Stomach (tissue), 9 donors: ENCODE results near the gene LRCH1. TPM values are rescaled to one million over a fixed set of nuclear protein-coding genes. Genes with fewer than 3 reads are reported as not detected.

ENCODE experiments used
- DNase-seq, 2 donors: peaks; one replicate each; pipeline versions ENCODE4 v3.0.0 to v3.0.0-alpha.2; 2013 to 2019
- H3K27ac ChIP-seq, 5 donors: fragments of 200-600 bp in 4 of 5; sonication (generic) in 4 of 5; one replicate each; pipeline ENCODE4 v1.5.1; 2013 to 2019; ENCODE audit warnings: mild to moderate bottlenecking in 1 of 5, moderate library complexity in 1 of 5
- H3K27me3 ChIP-seq, 3 donors: fragments of 200-600 bp; sonication (generic); one replicate each; pipeline ENCODE4 v1.5.1; 2017 to 2019; ENCODE audit warnings: mixed run types in 1 of 3
- H3K36me3 ChIP-seq, 4 donors: fragments of 200-600 bp; sonication (generic); 1 replicate in 3 of 4; 2 replicates in 1 of 4; pipeline ENCODE4 v1.5.1; 2016 to 2019
- H3K4me1 ChIP-seq, 4 donors: fragments of 200-600 bp; sonication (generic); one replicate each; pipeline ENCODE4 v1.5.1; 2016 to 2019
- H3K4me3 ChIP-seq, 4 donors: fragments of 200-600 bp; sonication (generic) in 3 of 4; one replicate each; pipeline ENCODE4 v1.5.1; 2016 to 2019; ENCODE audit warnings: mild to moderate bottlenecking in 1 of 4
- H3K9me3 ChIP-seq, 4 donors: fragments of 200-600 bp; sonication (generic); one replicate each; pipeline ENCODE4 v1.5.1; 2016 to 2019
- EP300 ChIP-seq: sonication (generic); formaldehyde crosslinking; IDR thresholded peaks from one replicate; pipeline ENCODE4 v1.6.1; 2017; ENCODE audit warnings: antibody characterized with exemption
- POLR2A ChIP-seq, 4 donors: fragments of 450-650 bp; IDR thresholded peaks; one replicate each; pipeline ENCODE4 v1.6.1; 2016; ENCODE audit warnings: antibody characterized with exemption in 4 of 4, control low read depth in 2 of 4, mild to moderate bottlenecking in 1 of 4, moderate library complexity in 1 of 4
- POLR2AphosphoS5 ChIP-seq, 3 donors: sonication (generic); formaldehyde crosslinking; IDR thresholded peaks; one replicate each; pipeline ENCODE4 v1.6.1; 2016; ENCODE audit warnings: antibody characterized with exemption in 3 of 3
- WGBS, 5 donors: extraction: QIAGEN DNeasy Blood & Tissue Kit in 3 of 5; methylation state at CpG; one replicate each; pipeline versions ENCODE4 v1.1.5 to v1.1.7; 2013 to 2018; 5-methylcytosine and 5-hydroxymethylcytosine counted together
- intact Hi-C: fragments of 100-400 bp; cut with DNase I; formaldehyde crosslinking; loops from one replicate; pipeline ENCODE4 v1.15.1; 2023; ENCODE audit warnings: low total_unique reads
- polyA plus RNA-seq, 3 donors: library from polyadenylated mRNA; stranded (reverse); fragments of 200-250 nt; gene quantifications; one replicate each; pipeline ENCODE4 v1.2.3, GENCODE V29; 2013
- total RNA-seq, 5 donors: library from RNA; depleted of rRNA; stranded (reverse); fragments of >200 nt; gene quantifications; one replicate each; pipeline versions ENCODE4 v1.1.0 to v1.2.3, GENCODE V29; 2014 to 2016
- TF ChIP-seq, protein P1 (sequence below), 7 experiments: fragments of 450-650 bp in 4 of 7; fragments of 200-600 bp in 3 of 7; sonication (generic) in 3 of 7; IDR thresholded peaks; one replicate each; pipeline ENCODE4 v1.5.1; 2016 to 2019; ENCODE audit warnings: antibody characterized with exemption in 7 of 7, control low read depth in 2 of 7, mild to moderate bottlenecking in 1 of 7
- donor health status: healthy with polysubstance abuse.
- donor health status: Bipolar disorder and iron deficiency.
- donor health status: healthy.

LRCH1 gene
- total and polyA plus RNA-seq, 8 donors = 5.4 to 70.6 (median 19.4) TPM

DNA sequence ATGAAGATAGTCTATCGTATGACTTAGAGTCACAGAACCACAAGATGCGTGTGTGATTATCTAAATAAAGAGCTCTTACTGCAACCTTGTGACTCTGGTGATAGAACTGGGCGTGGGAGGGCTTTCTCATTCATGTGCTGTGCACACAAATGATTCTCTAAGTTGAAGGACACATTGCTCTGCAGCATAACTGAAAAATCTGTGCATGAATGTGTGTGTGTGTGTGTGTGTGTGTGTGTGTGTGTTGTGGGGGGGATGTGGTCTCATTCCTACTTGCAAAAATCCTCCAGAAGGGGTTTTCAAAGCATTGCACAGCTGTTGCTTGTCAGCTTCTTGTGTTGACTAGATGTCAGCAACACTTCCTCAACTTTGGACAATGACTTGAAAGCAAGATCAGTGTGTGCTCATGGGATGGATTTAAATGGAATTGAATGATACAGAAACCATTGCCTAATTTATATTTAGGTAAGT lies 22.4 kb downstream of the LRCH1 start:
- Histone ChIP-seq H3K27ac (peak overlapping the region in 3 of 5 donors; percentile 22 to 64 (median 44)), H3K36me3 (no peaks in the 10 kb centered on the region), H3K9me3 (no peaks in the 10 kb centered on the region), H3K4me3 (no peak overlapping the region), H3K4me1 (peaks cover 43 to 92% (median 68%) of the 10 kb centered on the region in 4 donors), H3K27me3 (no peaks in the 10 kb centered on the region)
- DNase-seq = peak in 1 of 2 donors; percentile 51
- intact Hi-C loops = no loop called here
- no peak for TF ChIP-seq POLR2A (IDR thresholded peaks at IDR 0.05)
- no peak for TF ChIP-seq EP300
- TF ChIP-seq POLR2AphosphoS5 (IDR thresholded peaks at IDR 0.05) = no peak
- TF ChIP-seq, protein P1, sequence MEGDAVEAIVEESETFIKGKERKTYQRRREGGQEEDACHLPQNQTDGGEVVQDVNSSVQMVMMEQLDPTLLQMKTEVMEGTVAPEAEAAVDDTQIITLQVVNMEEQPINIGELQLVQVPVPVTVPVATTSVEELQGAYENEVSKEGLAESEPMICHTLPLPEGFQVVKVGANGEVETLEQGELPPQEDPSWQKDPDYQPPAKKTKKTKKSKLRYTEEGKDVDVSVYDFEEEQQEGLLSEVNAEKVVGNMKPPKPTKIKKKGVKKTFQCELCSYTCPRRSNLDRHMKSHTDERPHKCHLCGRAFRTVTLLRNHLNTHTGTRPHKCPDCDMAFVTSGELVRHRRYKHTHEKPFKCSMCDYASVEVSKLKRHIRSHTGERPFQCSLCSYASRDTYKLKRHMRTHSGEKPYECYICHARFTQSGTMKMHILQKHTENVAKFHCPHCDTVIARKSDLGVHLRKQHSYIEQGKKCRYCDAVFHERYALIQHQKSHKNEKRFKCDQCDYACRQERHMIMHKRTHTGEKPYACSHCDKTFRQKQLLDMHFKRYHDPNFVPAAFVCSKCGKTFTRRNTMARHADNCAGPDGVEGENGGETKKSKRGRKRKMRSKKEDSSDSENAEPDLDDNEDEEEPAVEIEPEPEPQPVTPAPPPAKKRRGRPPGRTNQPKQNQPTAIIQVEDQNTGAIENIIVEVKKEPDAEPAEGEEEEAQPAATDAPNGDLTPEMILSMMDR (IDR thresholded peaks at IDR 0.05) = no peak
- WGBS, 5 donors = 32 to 57% (median 43%) methylated on average over 3 of the region's 3 CpGs

- H3K4me1 ChIP-seq = peaks cover 47 to 92% (median 70%) of the 10 kb centered on the region in 4 donors
- 16 to 26% (median 21%) methylated on average over 5 of the region's 5 CpGs for WGBS, 5 donors
- no peak overlapping the region for H3K4me3 ChIP-seq
- H3K27ac ChIP-seq = peak overlapping the region in 4 of 5 donors; percentile 8 to 64 (median 33)
- TF ChIP-seq POLR2A (IDR thresholded peaks at IDR 0.05) (no peak), POLR2AphosphoS5 (IDR thresholded peaks at IDR 0.05) (peak in 1 of 3 donors; percentile 77)
- DNase-seq = peak in 1 of 2 donors; percentile 45
- H3K9me3 ChIP-seq = no peaks in the 10 kb centered on the region
- no peaks in the 10 kb centered on the region for H3K36me3 ChIP-seq
- intact Hi-C loops = no loop called here
- H3K27me3 ChIP-seq = no peaks in the 10 kb centered on the region
Observed at GRCh38 chr13:46575818-46576221, 22.9 kb downstream of the LRCH1 start.

- WGBS, 5 donors = 77 to 88% (median 80%) methylated on average over 5 of the region's 5 CpGs
- H3K27me3 ChIP-seq = no peaks in the 10 kb centered on the region
- no peak for DNase-seq
- H3K27ac ChIP-seq = peak overlapping the region in 2 of 5 donors; percentile 34 to 44
- H3K4me3 ChIP-seq = no peak overlapping the region
- intact Hi-C loops = no loop called here
- no peaks in the 10 kb centered on the region for H3K9me3 ChIP-seq
- no peaks in the 10 kb centered on the region for H3K36me3 ChIP-seq
- peaks cover 40 to 92% (median 66%) of the 10 kb centered on the region in 4 donors for H3K4me1 ChIP-seq
- no peak for TF ChIP-seq POLR2AphosphoS5 (IDR thresholded peaks at IDR 0.05)
- TF ChIP-seq, protein P1 (IDR thresholded peaks at IDR 0.05) = no peak
- no peak for TF ChIP-seq POLR2A (IDR thresholded peaks at IDR 0.05)
- TF ChIP-seq EP300 = no peak
Observed at GRCh38 chr13:46576762-46577161, 23.8 kb downstream of the LRCH1 start.

DNA sequence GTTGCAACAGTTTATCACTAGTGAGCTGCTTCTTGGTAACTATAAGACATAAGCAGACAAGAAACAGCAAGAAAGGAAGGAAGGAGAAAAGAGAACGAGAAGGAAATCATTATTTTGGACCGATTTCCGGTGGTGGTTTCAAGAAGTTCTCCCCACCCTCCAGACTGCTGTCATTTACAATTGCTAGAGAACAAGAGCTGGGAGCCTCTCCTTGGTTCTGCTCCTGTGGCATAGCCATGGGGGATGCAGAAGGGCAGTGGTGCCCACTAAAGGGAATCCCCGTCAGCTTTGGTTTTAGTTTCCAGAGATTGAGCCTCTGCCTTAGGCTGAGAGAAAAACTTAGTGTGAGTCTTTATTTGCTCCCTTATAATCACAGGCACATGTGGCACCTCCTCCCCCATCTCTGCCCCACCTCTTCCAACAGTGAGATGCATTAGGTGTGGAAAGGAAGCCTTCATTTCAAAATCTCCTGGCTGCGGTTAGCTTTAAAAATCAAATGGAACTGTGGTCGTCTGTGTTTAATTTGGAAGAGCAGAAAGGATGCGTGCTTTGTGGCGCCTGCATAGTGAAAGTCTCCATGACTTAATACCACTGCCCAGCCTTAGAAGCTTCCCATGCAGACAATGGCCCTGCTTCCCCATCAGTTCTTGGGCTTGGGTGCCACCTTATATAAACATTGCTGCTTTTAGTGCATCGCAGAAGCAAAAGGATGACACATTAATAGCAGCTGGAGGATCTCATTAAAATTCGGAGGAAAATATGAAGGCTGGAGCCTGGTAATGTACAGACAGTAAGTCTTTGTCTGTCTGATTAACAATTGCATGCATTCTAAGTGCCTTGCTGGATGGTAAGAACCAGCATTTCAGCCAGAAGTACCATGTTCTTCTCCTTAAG lies 25.0 kb downstream of the LRCH1 start:
- Histone ChIP-seq H3K4me1 (peaks cover 34 to 84% (median 62%) of the 10 kb centered on the region in 4 donors), H3K27ac (peak overlapping the region in 2 of 5 donors; percentile 13 to 33), H3K4me3 (no peak overlapping the region), H3K9me3 (no peaks in the 10 kb centered on the region), H3K36me3 (no peaks in the 10 kb centered on the region), H3K27me3 (no peaks in the 10 kb centered on the region)
- TF ChIP-seq POLR2AphosphoS5 (IDR thresholded peaks at IDR 0.05) (no peak), EP300 (no peak), POLR2A (IDR thresholded peaks at IDR 0.05) (no peak)
- TF ChIP-seq, protein P1 (IDR thresholded peaks at IDR 0.05) = no peak
- 56 to 67% (median 57%) methylated on average over 10 of the region's 10 CpGs for WGBS, 5 donors
- intact Hi-C loops = no loop called here
- DNase-seq = peak in 1 of 2 donors; percentile 51
